Astrocyte of the cerebellum (primary cell): ENCODE results near the gene CASP5.
A peak's percentile ranks its signal among the peaks of the same experiment; 100 is the strongest.

Experiments used
- DNase-seq: peaks from one replicate; pipeline ENCODE4 v3.0.0-alpha.2; 2011; ENCODE audit warnings: low read depth
- H3K4me3 ChIP-seq: 2 replicates; pipeline ENCODE4 v1.5.1; 2011; ENCODE audit warnings: mild to moderate bottlenecking, low read depth, low read length, moderate library complexity
- CTCF ChIP-seq: IDR thresholded peaks from 2 replicates; pipeline ENCODE4 v1.5.1; 2012; ENCODE audit warnings: low read length, low read depth, moderate library complexity, mild to moderate bottlenecking; ENCODE audit errors: missing control alignments
- in situ Hi-C: cut with HindIII; loops from 2 replicates; pipeline ENCODE4 v1.10.0; 2017; ENCODE audit warnings: low sequenced_read_pairs

Gene CASP5

GRCh38 chr11:104946907-104947306, 76.1 kb downstream of the CASP5 start:
- peak; percentile 33 for TF ChIP-seq CTCF
- no peak overlapping the region for H3K4me3 ChIP-seq
- in situ Hi-C loops: no loop called here
- peak; percentile 12 for DNase-seq
